HG03066 (cell line): ENCODE measurements around the gene PDE3A.
"Not testable (repeated sequence)": the region's sequence is repeated elsewhere in the genome, so short reads cannot be mapped to it uniquely, and the experiment has no call there.

Source experiments
- ATAC-seq: cut with Tn5 transposase; IDR thresholded peaks from one replicate; pipeline ENCODE4 v1.9.1; 2021; ENCODE audit warnings: low read depth; ENCODE audit not compliant: unreplicated experiment

PDE3A gene

GRCh38 chr12:20527417-20528163 lies 159.3 kb downstream of the PDE3A start:
- ATAC-seq, result no peak

GRCh38 chr12:20528208-20528607 lies 159.9 kb downstream of the PDE3A start:
- no peak for ATAC-seq

- no peak for ATAC-seq
Measured at GRCh38 chr12:20546267-20546666, 177.9 kb downstream of the PDE3A start.

- no peak for ATAC-seq
Measured at GRCh38 chr12:20547816-20548575, 179.7 kb downstream of the PDE3A start.

- no peak for ATAC-seq
Measured at GRCh38 chr12:20548611-20549010, 180.3 kb downstream of the PDE3A start.

GRCh38 chr12:20549108-20549719 lies 180.9 kb downstream of the PDE3A start:
- no peak for ATAC-seq

- not testable (repeated sequence) for ATAC-seq
Measured at GRCh38 chr12:20551742-20552442, 183.6 kb downstream of the PDE3A start.

- not testable (repeated sequence) for ATAC-seq
Measured at GRCh38 chr12:20552586-20552985, 184.2 kb downstream of the PDE3A start.

GRCh38 chr12:20555015-20555414 lies 186.7 kb downstream of the PDE3A start:
- ATAC-seq, result no peak

- ATAC-seq, result no peak
Measured at GRCh38 chr12:20555771-20556170, 187.4 kb downstream of the PDE3A start.

GRCh38 chr12:20557096-20557495 lies 188.8 kb downstream of the PDE3A start:
- ATAC-seq, result no peak

GRCh38 chr12:20560935-20561334 lies 192.6 kb downstream of the PDE3A start:
- no peak for ATAC-seq

- ATAC-seq, result no peak
Measured at GRCh38 chr12:20561871-20562270, 193.5 kb downstream of the PDE3A start.

- ATAC-seq, result no peak
Measured at GRCh38 chr12:20567413-20567812, 199.1 kb downstream of the PDE3A start.

- ATAC-seq, result no peak
Measured at GRCh38 chr12:20572451-20572850, 204.1 kb downstream of the PDE3A start.

GRCh38 chr12:20576528-20576927 lies 208.2 kb downstream of the PDE3A start:
- ATAC-seq, result no peak

GRCh38 chr12:20577054-20577453 lies 208.7 kb downstream of the PDE3A start:
- ATAC-seq, result no peak

- no peak for ATAC-seq
Measured at GRCh38 chr12:20578142-20578541, 209.8 kb downstream of the PDE3A start.

GRCh38 chr12:20585055-20585625 lies 216.8 kb downstream of the PDE3A start:
- no peak for ATAC-seq

GRCh38 chr12:20585913-20586312 lies 217.6 kb downstream of the PDE3A start:
- ATAC-seq, result no peak

GRCh38 chr12:20588042-20588441 lies 219.7 kb downstream of the PDE3A start:
- ATAC-seq, result no peak
